HG02571 (cell line): Measurements from ENCODE around the gene EDIL3.
"Not testable (repeated sequence)": the region's sequence is repeated elsewhere in the genome, so short reads cannot be mapped to it uniquely, and the experiment has no call there.

Experiments
- ATAC-seq: cut with Tn5 transposase; IDR thresholded peaks from one replicate; pipeline ENCODE4 v1.9.1; 2021; ENCODE audit warnings: mild to moderate bottlenecking, moderate library complexity; ENCODE audit not compliant: unreplicated experiment

EDIL3 gene

GRCh38 chr5:84085387-84086041, 299.2 kb downstream of the EDIL3 start:
- no peak for ATAC-seq

GRCh38 chr5:84080908-84081307, 303.8 kb downstream of the EDIL3 start:
- ATAC-seq = no peak

- ATAC-seq = no peak
Measured at GRCh38 chr5:84072339-84072738, 312.3 kb downstream of the EDIL3 start.

- no peak for ATAC-seq
Measured at GRCh38 chr5:84069608-84070179, 315.0 kb downstream of the EDIL3 start.

GRCh38 chr5:84063041-84063440, 321.6 kb downstream of the EDIL3 start:
- ATAC-seq = no peak

GRCh38 chr5:84059672-84060071, 325.0 kb downstream of the EDIL3 start:
- no peak for ATAC-seq

- no peak for ATAC-seq
Measured at GRCh38 chr5:84058561-84058960, 326.1 kb downstream of the EDIL3 start.

- ATAC-seq = no peak
Measured at GRCh38 chr5:84057211-84057610, 327.5 kb downstream of the EDIL3 start.

GRCh38 chr5:84045964-84046363, 338.7 kb downstream of the EDIL3 start:
- ATAC-seq = no peak

- no peak for ATAC-seq
Measured at GRCh38 chr5:84036842-84037241, 347.8 kb downstream of the EDIL3 start.

- no peak for ATAC-seq
Measured at GRCh38 chr5:84032324-84032723, 352.4 kb downstream of the EDIL3 start.

- no peak for ATAC-seq
Measured at GRCh38 chr5:84028093-84028492, 356.6 kb downstream of the EDIL3 start.

- not testable (repeated sequence) for ATAC-seq
Measured at GRCh38 chr5:84018521-84018920, 366.2 kb downstream of the EDIL3 start.

GRCh38 chr5:84017523-84018172, 367.0 kb downstream of the EDIL3 start:
- ATAC-seq = no peak

- ATAC-seq = no peak
Measured at GRCh38 chr5:84016085-84016484, 368.6 kb downstream of the EDIL3 start.

GRCh38 chr5:84014966-84015365, 369.7 kb downstream of the EDIL3 start:
- ATAC-seq = no peak

- no peak for ATAC-seq
Measured at GRCh38 chr5:83993803-83994202, 390.9 kb downstream of the EDIL3 start.

GRCh38 chr5:83991566-83992224, 393.0 kb downstream of the EDIL3 start:
- ATAC-seq = no peak

GRCh38 chr5:83988293-83988685, 396.4 kb downstream of the EDIL3 start:
- no peak for ATAC-seq

- ATAC-seq = no peak
Measured at GRCh38 chr5:83987513-83988292, 397.0 kb downstream of the EDIL3 start.

- ATAC-seq = no peak
Measured at GRCh38 chr5:83983852-83984251, 400.8 kb downstream of the EDIL3 start.
